ENCODE data around the gene CDH12.

DNA sequence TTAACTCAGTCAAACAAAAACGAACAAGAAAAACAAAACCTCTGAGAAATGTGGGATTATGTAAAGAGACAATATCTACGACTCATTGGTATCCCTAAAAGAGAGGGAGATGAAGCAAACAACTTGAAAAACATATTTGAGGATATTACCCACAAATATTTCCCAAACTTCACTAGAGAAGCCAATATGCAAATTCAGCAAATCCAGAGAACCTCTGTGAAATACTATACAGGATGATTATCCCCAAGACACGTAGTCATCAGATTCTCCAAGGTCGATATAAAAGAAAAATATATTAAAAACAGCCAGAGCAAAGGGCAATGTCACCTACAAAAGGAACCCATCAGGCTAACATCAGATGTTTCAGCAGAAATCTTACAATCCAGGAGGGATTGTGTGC, 226.1 kb downstream of the CDH12 start:
- TF ChIP-seq, protein P1, sequence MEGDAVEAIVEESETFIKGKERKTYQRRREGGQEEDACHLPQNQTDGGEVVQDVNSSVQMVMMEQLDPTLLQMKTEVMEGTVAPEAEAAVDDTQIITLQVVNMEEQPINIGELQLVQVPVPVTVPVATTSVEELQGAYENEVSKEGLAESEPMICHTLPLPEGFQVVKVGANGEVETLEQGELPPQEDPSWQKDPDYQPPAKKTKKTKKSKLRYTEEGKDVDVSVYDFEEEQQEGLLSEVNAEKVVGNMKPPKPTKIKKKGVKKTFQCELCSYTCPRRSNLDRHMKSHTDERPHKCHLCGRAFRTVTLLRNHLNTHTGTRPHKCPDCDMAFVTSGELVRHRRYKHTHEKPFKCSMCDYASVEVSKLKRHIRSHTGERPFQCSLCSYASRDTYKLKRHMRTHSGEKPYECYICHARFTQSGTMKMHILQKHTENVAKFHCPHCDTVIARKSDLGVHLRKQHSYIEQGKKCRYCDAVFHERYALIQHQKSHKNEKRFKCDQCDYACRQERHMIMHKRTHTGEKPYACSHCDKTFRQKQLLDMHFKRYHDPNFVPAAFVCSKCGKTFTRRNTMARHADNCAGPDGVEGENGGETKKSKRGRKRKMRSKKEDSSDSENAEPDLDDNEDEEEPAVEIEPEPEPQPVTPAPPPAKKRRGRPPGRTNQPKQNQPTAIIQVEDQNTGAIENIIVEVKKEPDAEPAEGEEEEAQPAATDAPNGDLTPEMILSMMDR (IDR thresholded peaks at IDR 0.05), result no peak
- TF ChIP-seq POLR2A (IDR thresholded peaks at IDR 0.05) (no peak), POLR2AphosphoS5 (IDR thresholded peaks at IDR 0.05) (no peak)
